Heart right ventricle (tissue), 16 donors: Measurements from ENCODE around the gene MNX1. TPM values are rescaled to one million over a fixed set of nuclear protein-coding genes. Genes with fewer than 3 reads are reported as not detected.

Experiments used
- ATAC-seq, 8 donors: fragments of 200-7000 bp; cut with Tn5 transposase; one replicate each; pipeline ENCODE4 v1.9.1; 2020; ENCODE audit warnings: mild to moderate bottlenecking in 8 of 8, moderate library complexity in 8 of 8, moderate number of reproducible peaks in 1 of 8
- DNase-seq, 2 donors: peaks; one replicate each; pipeline ENCODE4 v3.0.0-alpha.2; 2020
- H3K27ac ChIP-seq, 10 donors: fragments of 200-600 bp; sonication (generic) in 2 of 10; one replicate each; pipeline versions ENCODE4 v1.5.0 to v1.8.0; 2020 to 2022; ENCODE audit warnings: mild to moderate bottlenecking in 3 of 10
- H3K27me3 ChIP-seq, 7 donors: fragments of 200-600 bp; one replicate each; pipeline ENCODE4 v1.8.0; 2021 to 2022; ENCODE audit warnings: mild to moderate bottlenecking in 2 of 7
- H3K36me3 ChIP-seq, 9 donors: fragments of 200-600 bp; sonication (generic) in 1 of 9; one replicate each; pipeline versions ENCODE4 v1.5.0 to v1.8.0; 2020 to 2022; ENCODE audit warnings: mild to moderate bottlenecking in 2 of 9
- H3K4me1 ChIP-seq, 9 donors: fragments of 200-600 bp; sonication (generic) in 1 of 9; one replicate each; pipeline versions ENCODE4 v1.5.0 to v1.8.0; 2020 to 2022; ENCODE audit warnings: mild to moderate bottlenecking in 4 of 9
- H3K4me3 ChIP-seq, 10 donors: fragments of 200-600 bp; sonication (generic) in 2 of 10; one replicate each; pipeline versions ENCODE4 v1.5.0 to v1.8.0; 2020 to 2022; ENCODE audit warnings: mild to moderate bottlenecking in 7 of 10, moderate library complexity in 2 of 10
- H3K9me3 ChIP-seq, 11 donors: fragments of 200-600 bp in 10 of 11; sonication (generic) in 2 of 11; one replicate each; pipeline versions ENCODE4 v1.5.0 to v1.8.0; 2013 to 2022; ENCODE audit warnings: mild to moderate bottlenecking in 2 of 11, control low read depth in 1 of 11, moderate library complexity in 1 of 11
- CTCF ChIP-seq, 9 donors: fragments of 200-600 bp; sonication (generic) in 2 of 9; IDR thresholded peaks; one replicate each; pipeline versions ENCODE4 v1.5.0 to v1.8.0; 2021 to 2022; ENCODE audit warnings: antibody characterized with exemption in 9 of 9, mild to moderate bottlenecking in 5 of 9, moderate library complexity in 1 of 9
- WGBS, 2 donors: extraction: QIAGEN DNeasy Blood & Tissue Kit; methylation state at CpG; one replicate each; pipeline ENCODE4 v1.1.7; 2013; ENCODE audit warnings: inconsistent platforms in 1 of 2; 5-methylcytosine and 5-hydroxymethylcytosine counted together
- intact Hi-C, 10 donors: fragments of 100-400 bp; cut with DNase I; formaldehyde crosslinking; loops; one replicate each; pipeline versions ENCODE4 v1.11.1 to v1.14.2; 2022
- polyA plus RNA-seq, 2 donors: library from polyadenylated mRNA; stranded (reverse); fragments of 200-250 nt; gene quantifications; one replicate each; pipeline ENCODE4 v1.2.3, GENCODE V29; 2013
- total RNA-seq, 10 donors: library from RNA; stranded (reverse); fragmentation: NEBNext Ultra II Directional in 3 of 10; extraction: Animal tissue kit (Norgen Biotek cat#: 25700) in 3 of 10; gene quantifications; one replicate each; pipeline versions ENCODE4 v1.2.1 to v1.2.4, GENCODE V29; 2021 to 2023
- donor health status: Arrhythmogenic right ventricular cardiomyopathy.
- donor health status: ischemic (EF 13 %, LVEDD 7.1; RV severe dilation, severe dysfunction).
- donor health status: healthy with polysubstance abuse.
- donor health status: DM: no; HTN: yes; CAD: no.
- donor health status: DM: no; HTN: no; CAD: no.
- donor health status: ischemic (EF 25% LVEDD 6.9; RV normal size, moderate dysfunction).
- donor health status: ischemic (EF 25% LVEDD 5.7; RV mildly dilated, moderate dysfunction).
- donor health status: healthy.
- donor health status: DM: yes; HTN: yes; CAD: no.
- donor health status: Ischemic cardiomyopathy.
- donor health status: ischemic (EF 35%, LVEDD 5.7; RV mildly dilated, moderate dysfunction).
- donor health status: nonischemic (EF 11% LVEDD 7.7; RV severe dilation, severe dysfunction).
- donor health status: DM: yes; HTN: yes; CAD: no.
- donor health status: PGD.
- donor health status: ischemic (EF 29% LVEDD 5.4; RV normal size, mild dysfunction).
- donor health status: nonischemic (EF 23%, LVEDD 6.1; RV moderate dilation, normal function).

The MNX1 gene
- total and polyA plus RNA-seq, 12 donors, result not detected

DNA sequence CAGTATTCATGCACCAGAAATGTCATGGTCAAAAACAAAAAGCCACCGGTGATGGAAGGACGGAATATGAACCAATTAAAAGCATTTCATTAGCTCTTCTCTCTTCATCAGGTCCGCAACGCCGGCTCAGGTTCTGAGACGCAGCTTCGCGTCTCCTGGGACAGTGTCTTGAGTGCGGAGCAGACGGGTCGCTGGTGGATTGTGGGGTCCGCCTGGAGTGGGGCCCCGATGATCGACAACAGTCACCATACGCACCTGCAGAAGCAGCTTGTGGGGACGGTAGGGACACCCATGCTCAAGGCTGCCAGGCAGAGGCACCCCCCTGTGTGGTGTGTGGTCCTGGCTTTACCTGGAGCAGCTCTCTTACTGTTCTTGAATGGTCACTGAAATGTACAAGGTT is 47.6 kb downstream of the MNX1 start:
- peaks cover 3 to 100% (median 65%) of the 10 kb centered on the region in 9 donors for H3K36me3 ChIP-seq

GRCh38 chr7:156962145-156962544 is 48.3 kb downstream of the MNX1 start:
- H3K36me3 ChIP-seq, result peaks cover 3 to 99% (median 60%) of the 10 kb centered on the region in 9 donors
- WGBS, 2 donors, result 93 to 94% methylated on average over 18 of the region's 18 CpGs
- intact Hi-C loops, result loop anchor here in 2 of 10 donors (10.0 kb wide), 2 partner anchors 313 to 423 kb away; no protein-coding TSS in a partner anchor
- no peak overlapping the region for H3K4me3 ChIP-seq
- no peaks in the 10 kb centered on the region for H3K9me3 ChIP-seq
- no peak for TF ChIP-seq CTCF (IDR thresholded peaks at IDR 0.05)
- DNase-seq, result no peak
- no peak for ATAC-seq
- no peak overlapping the region for H3K27ac ChIP-seq
- no peaks in the 10 kb centered on the region for H3K27me3 ChIP-seq
- H3K4me1 ChIP-seq, result no peaks in the 10 kb centered on the region

More for the DNA sequence above, 47.6 kb downstream of the MNX1 start:
- no peak overlapping the region for H3K4me3 ChIP-seq
- DNase-seq (no peak), ATAC-seq (no peak)
- no peak for TF ChIP-seq CTCF (IDR thresholded peaks at IDR 0.05)
- no peaks in the 10 kb centered on the region for H3K9me3 ChIP-seq
- no peak overlapping the region for H3K27ac ChIP-seq
- H3K4me1 ChIP-seq, result no peaks in the 10 kb centered on the region
- intact Hi-C loops, result loop anchor here in 2 of 10 donors (10.0 kb wide), 2 partner anchors 312 to 422 kb away; no protein-coding TSS in a partner anchor
- 94 to 96% methylated on average over 16 of the region's 16 CpGs for WGBS, 2 donors
- no peaks in the 10 kb centered on the region for H3K27me3 ChIP-seq

DNA sequence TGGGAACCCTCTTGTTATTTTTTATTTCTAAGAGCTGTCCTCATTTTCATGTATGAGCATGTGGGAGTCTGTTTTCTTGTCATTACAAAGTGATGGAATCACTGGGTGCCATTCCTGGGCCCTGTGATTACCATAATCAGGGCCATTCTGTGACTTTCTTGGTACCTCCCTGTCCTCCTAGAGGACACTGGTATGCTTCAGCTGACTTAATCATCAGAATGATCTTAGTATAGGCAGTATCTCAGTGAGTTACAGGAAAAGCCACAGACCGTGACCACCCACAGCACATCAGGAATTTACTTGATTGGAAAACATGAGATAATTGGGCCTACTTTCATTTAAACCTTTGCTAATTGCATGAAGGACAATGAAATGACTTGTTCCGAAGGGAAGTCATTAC is 53.7 kb downstream of the MNX1 start:
- Histone ChIP-seq H3K4me1 (peaks cover 1 to 7% (median 5%) of the 10 kb centered on the region in 9 donors), H3K27me3 (no peaks in the 10 kb centered on the region), H3K4me3 (no peak overlapping the region), H3K27ac (no peak overlapping the region), H3K9me3 (no peaks in the 10 kb centered on the region), H3K36me3 (peaks cover 0 to 97% (median 39%) of the 10 kb centered on the region in 9 donors)
- WGBS, 2 donors, result 76 to 79% methylated on average over 2 of the region's 2 CpGs
- no peak for ATAC-seq
- intact Hi-C loops, result no loop called here
- DNase-seq, result no peak
- TF ChIP-seq CTCF (IDR thresholded peaks at IDR 0.05), result no peak

DNA sequence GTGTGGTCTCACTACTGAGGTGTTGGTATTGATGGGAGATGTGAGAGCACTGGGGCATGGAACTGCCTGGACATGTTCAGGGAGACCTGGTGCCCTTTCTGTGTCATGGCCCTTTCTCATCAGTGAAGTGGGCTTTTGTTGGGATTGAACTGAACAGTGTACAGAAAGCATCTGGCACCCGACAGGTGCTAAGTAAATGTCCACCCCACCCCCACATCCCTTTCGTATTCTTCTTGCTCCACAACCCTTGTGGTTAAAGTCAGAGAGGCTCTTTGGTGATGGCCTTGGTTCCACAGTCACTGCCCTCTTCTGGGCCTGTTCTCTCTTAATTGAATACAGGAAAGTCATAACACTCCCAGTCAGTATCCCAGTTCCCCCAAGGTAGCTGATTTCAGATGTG is 55.5 kb downstream of the MNX1 start:
- no peaks in the 10 kb centered on the region for H3K27me3 ChIP-seq
- no peaks in the 10 kb centered on the region for H3K9me3 ChIP-seq
- peaks cover 0 to 81% (median 39%) of the 10 kb centered on the region in 9 donors for H3K36me3 ChIP-seq
- H3K27ac ChIP-seq, result no peak overlapping the region
- peaks cover 4 to 25% (median 20%) of the 10 kb centered on the region in 9 donors for H3K4me1 ChIP-seq
- 88 to 93% methylated on average over 2 of the region's 2 CpGs for WGBS, 2 donors
- no peak overlapping the region for H3K4me3 ChIP-seq
- ATAC-seq (no peak), DNase-seq (no peak)
- intact Hi-C loops, result no loop called here
- TF ChIP-seq CTCF (IDR thresholded peaks at IDR 0.05), result no peak

Other genes starting within 250 kb of the MNX1 start
- 10 to 100 TPM; 25.5 to 45.5 (median 39.3) TPM for gene LMBR1, start 117.5 kb downstream of the MNX1 start, total RNA-seq
- 10 to 100 TPM in 1 of 2 donors, 1 to 10 TPM in 1; 9.0 to 13.1 TPM for gene LMBR1, start 117.5 kb downstream of the MNX1 start, polyA plus RNA-seq
- 10 to 100 TPM in 4 of 10 donors, 1 to 10 TPM in 6; 6.6 to 13.6 (median 8.9) TPM for gene NOM1, start 61.0 kb downstream of the MNX1 start, total RNA-seq
- gene NOM1, start 61.0 kb downstream of the MNX1 start, polyA plus RNA-seq, result 1 to 10 TPM; 4.2 to 7.6 TPM
- 10 to 100 TPM; 39.0 to 53.8 (median 49.1) TPM for gene UBE3C, start 128.3 kb upstream of the MNX1 start, total RNA-seq
- 10 to 100 TPM; 10.5 to 21.8 TPM for gene UBE3C, start 128.3 kb upstream of the MNX1 start, polyA plus RNA-seq